ENCODE measurements around the gene KCNK1.

- TF ChIP-seq CTCF (IDR thresholded peaks at IDR 0.05; ENCODE audit: insufficient read depth, low read length) (no peak), REST (IDR thresholded peaks at IDR 0.05; ENCODE audit: insufficient replicate concordance, low read depth) (no peak), GABPA (IDR thresholded peaks at IDR 0.05; ENCODE audit: low read depth) (no peak), SPI1 (IDR thresholded peaks at IDR 0.05; ENCODE audit: borderline replicate concordance, low read depth) (no peak), POLR2AphosphoS5 (IDR thresholded peaks at IDR 0.05; ENCODE audit: low read depth) (no peak)
Measured at GRCh38 chr1:233721004-233721595, 107.2 kb downstream of the KCNK1 start.

Measured in HL-60 (cell line).